PC-9 (cell line): Measurements from ENCODE around the gene ETHE1. TPM values are rescaled to one million over a fixed set of nuclear protein-coding genes. Genes with fewer than 3 reads are reported as not detected.

Experiments used
- BruUV-seq: library from RNA; stranded (reverse); fragments of 400-500 nt; replicated peaks from 2 replicates; lab custom pipeline; 2021; lab: Mats Ljungman, UMichigan
- CTCF ChIA-PET: fragments of 300-600 bp; sonication (Branson Sonifier 250); formaldehyde crosslinking; loops from one replicate; lab custom pipeline; 2022; ENCODE audit warnings: antibody characterized with exemption; lab: Charles Lee
- POLR2A ChIA-PET: fragments of 300-600 bp; sonication (Branson Sonifier 250); formaldehyde crosslinking; loops from one replicate; lab custom pipeline; 2022; ENCODE audit warnings: antibody characterized with exemption; ENCODE audit not compliant: unreplicated experiment; lab: Charles Lee
- DNase-seq, 2 experiments: peaks; one replicate each; pipeline versions ENCODE4 v3.0.0 to v3.0.0-alpha.2; 2015 to 2022; ENCODE audit warnings: mixed read lengths in 1 of 2
- H2AFZ ChIP-seq: fragments of 200-600 bp; sonication (generic); 2 replicates; pipeline ENCODE4 v1.8.1; 2017; ENCODE audit warnings: antibody characterized with exemption
- H3F3A ChIP-seq: fragments of 200-600 bp; sonication (generic); 2 replicates; pipeline ENCODE4 v1.8.1; 2017; ENCODE audit warnings: antibody characterized with exemption, mild to moderate bottlenecking, low read depth; ENCODE audit not compliant: insufficient read depth
- H3K27ac ChIP-seq: fragments of 200-600 bp; sonication (generic); 2 replicates; pipeline ENCODE4 v1.6.1; 2016; ENCODE audit warnings: mixed run types
- H3K27me3 ChIP-seq: fragments of 200-600 bp; sonication (generic); 2 replicates; pipeline ENCODE4 v1.6.1; 2016; ENCODE audit warnings: low read depth, mixed run types; ENCODE audit not compliant: insufficient read depth
- H3K36me3 ChIP-seq: fragments of 200-600 bp; sonication (generic); 2 replicates; pipeline ENCODE4 v1.6.1; 2016; ENCODE audit warnings: low read depth, mixed run types
- H3K4me1 ChIP-seq: fragments of 200-600 bp; sonication (generic); replicated peaks from 2 replicates; pipeline ENCODE4 v1.6.1; 2016; ENCODE audit warnings: mixed run types; ENCODE audit not compliant: insufficient read depth
- H3K4me2 ChIP-seq: fragments of 200-600 bp; sonication (generic); 2 replicates; pipeline ENCODE4 v1.6.1; 2017; ENCODE audit warnings: mixed run types
- H3K4me3 ChIP-seq: fragments of 200-600 bp; sonication (generic); 2 replicates; pipeline ENCODE4 v1.6.1; 2016; ENCODE audit warnings: mixed run types
- H3K79me2 ChIP-seq: fragments of 200-600 bp; sonication (generic); 2 replicates; pipeline ENCODE4 v1.6.1; 2017; ENCODE audit warnings: low read depth, mixed run types
- H3K9me2 ChIP-seq: fragments of 200-600 bp; sonication (generic); 2 replicates; pipeline ENCODE4 v1.8.1; 2017; ENCODE audit warnings: mild to moderate bottlenecking; ENCODE audit not compliant: insufficient read depth
- H3K9me3 ChIP-seq: fragments of 200-600 bp; sonication (generic); 2 replicates; pipeline ENCODE4 v1.8.1; 2016; ENCODE audit warnings: low read depth; ENCODE audit not compliant: insufficient read depth
- H4K20me1 ChIP-seq: fragments of 200-600 bp; sonication (generic); 2 replicates; pipeline ENCODE4 v1.8.1; 2017; ENCODE audit not compliant: insufficient read depth
- CTCF ChIP-seq: fragments of 200-600 bp; sonication (generic); conservative IDR thresholded peaks from 2 replicates; pipeline ENCODE4 v1.6.1; 2017; ENCODE audit warnings: mixed run types, antibody characterized with exemption, mild to moderate bottlenecking, moderate library complexity
- EZH2 ChIP-seq: fragments of 200-600 bp; sonication (generic); IDR thresholded peaks from 2 replicates; pipeline ENCODE4 v1.8.0; 2017; ENCODE audit warnings: antibody characterized with exemption, low read depth
- intact Hi-C: fragments of 100-400 bp; cut with micrococcal nuclease; formaldehyde crosslinking; loops from one replicate; pipeline ENCODE4 v1.10.0; 2022; ENCODE audit not compliant: unreplicated experiment
- total RNA-seq: library from RNA; stranded (reverse); gene quantifications from 2 replicates; pipeline ENCODE4 v1.2.3, GENCODE V29; 2021

ETHE1 gene
- total RNA-seq, 1 experiment from 2014 or later: 83.4 TPM

- TF ChIP-seq EZH2 (no peak), CTCF (no peak)
- POLR2A ChIA-PET: no interaction called here
- no peak for DNase-seq
- no peak overlapping the region for H2AFZ ChIP-seq
- no peaks in the 10 kb centered on the region for H3K79me2 ChIP-seq
- no peaks in the 10 kb centered on the region for H3K9me3 ChIP-seq
- H3K27ac ChIP-seq: no peak overlapping the region
- peaks cover 16% of the 10 kb centered on the region for H3K36me3 ChIP-seq
- no peak overlapping the region for H3K4me2 ChIP-seq
- CTCF ChIA-PET: no interaction called here
- intact Hi-C loops: no loop called here
- no peaks in the 10 kb centered on the region for H4K20me1 ChIP-seq
- H3K4me3 ChIP-seq: no peak overlapping the region
- no peaks in the 10 kb centered on the region for H3K9me2 ChIP-seq
- H3F3A ChIP-seq: peaks cover 18% of the 10 kb centered on the region; the same call in 1 of the 2 replicates
- BruUV-seq: no TSS peak
- H3K4me1 ChIP-seq: no peaks in the 10 kb centered on the region
- no peaks in the 10 kb centered on the region for H3K27me3 ChIP-seq
These were observed 15.7 kb downstream of the ETHE1 start for GRCh38 chr19:43511324-43511723.

GRCh38 chr19:43510713-43511112 is 16.3 kb downstream of the ETHE1 start:
- H3K36me3 ChIP-seq: peaks cover 16% of the 10 kb centered on the region
- H2AFZ ChIP-seq: no peak overlapping the region
- H3K27ac ChIP-seq: no peak overlapping the region
- no peaks in the 10 kb centered on the region for H3K9me3 ChIP-seq
- H3K4me3 ChIP-seq: no peak overlapping the region
- H3K9me2 ChIP-seq: no peaks in the 10 kb centered on the region
- CTCF ChIA-PET: interaction anchor here (0.6 to 0.7 kb wide), 2 partner anchors 8 to 89 kb away, joined by 4 to 8 read pairs; no protein-coding TSS in a partner anchor
- POLR2A ChIA-PET: no interaction called here
- intact Hi-C loops: no loop called here
- no peaks in the 10 kb centered on the region for H4K20me1 ChIP-seq
- H3F3A ChIP-seq: peaks cover 24% of the 10 kb centered on the region; the same call in 1 of the 2 replicates
- no peaks in the 10 kb centered on the region for H3K27me3 ChIP-seq
- DNase-seq: no peak
- no TSS peak for BruUV-seq
- H3K4me1 ChIP-seq: 0 out of 2 replicates have a peak, but pooled peaks cover under 1% of the 10 kb centered on the region
- no peak for TF ChIP-seq EZH2
- no peak for TF ChIP-seq CTCF
- no peak overlapping the region for H3K4me2 ChIP-seq
- no peaks in the 10 kb centered on the region for H3K79me2 ChIP-seq

GRCh38 chr19:43507880-43508279 is 19.1 kb downstream of the ETHE1 start:
- Histone ChIP-seq H3K9me3 (no peaks in the 10 kb centered on the region), H3K4me2 (no peak overlapping the region), H2AFZ (no peak overlapping the region), H3K27me3 (no peaks in the 10 kb centered on the region), H3K79me2 (peaks cover 10% of the 10 kb centered on the region), H3F3A (peaks cover 33% of the 10 kb centered on the region; the same call in 1 of the 2 replicates), H3K36me3 (peaks cover 9% of the 10 kb centered on the region; the same call in 1 of the 2 replicates), H3K9me2 (no peaks in the 10 kb centered on the region), H3K4me1 (peaks cover 11% of the 10 kb centered on the region), H3K4me3 (no peak overlapping the region), H4K20me1 (no peaks in the 10 kb centered on the region), H3K27ac (no peak overlapping the region)
- DNase-seq: no peak
- ChIA-PET CTCF (no interaction called here), POLR2A (no interaction called here)
- intact Hi-C loops: no loop called here
- TF ChIP-seq EZH2: no peak
- no peak for TF ChIP-seq CTCF
- no TSS peak for BruUV-seq
